Kidney (tissue), 14 donors: Measurements from ENCODE around the gene HTRA3. TPM values are rescaled to one million over a fixed set of nuclear protein-coding genes. Genes with fewer than 3 reads are reported as not detected.

Experiments
- DNase-seq, 5 donors: peaks; one replicate each; pipeline ENCODE4 v3.0.0-alpha.2; 2013 to 2020
- FAIRE-seq: peaks from 2 replicates; lab custom pipeline; 2012; peaks lifted over from hg19 to GRCh38; lab: Jason Lieb, UNC
- H3K27ac ChIP-seq, 2 donors: one replicate each; pipeline ENCODE4 v1.7.0; 2013; ENCODE audit warnings: low read depth in 2 of 2, low read length in 2 of 2, inconsistent platforms in 1 of 2
- H3K27me3 ChIP-seq: one replicate; pipeline ENCODE4 v1.7.1; 2013; ENCODE audit warnings: low read length, inconsistent platforms; ENCODE audit not compliant: control insufficient read depth, insufficient read depth
- H3K36me3 ChIP-seq, 3 donors: one replicate each; pipeline versions ENCODE4 v1.7.0 to v1.7.1; 2013; ENCODE audit warnings: low read length in 3 of 3, control low read depth in 1 of 3, inconsistent platforms in 1 of 3; ENCODE audit not compliant: insufficient read depth in 3 of 3, control insufficient read depth in 2 of 3
- H3K4me1 ChIP-seq, 3 donors: one replicate each; pipeline versions ENCODE4 v1.7.0 to v1.7.1; 2013; ENCODE audit warnings: low read length in 3 of 3, inconsistent platforms in 1 of 3, low read depth in 1 of 3; ENCODE audit not compliant: control insufficient read depth in 2 of 3, insufficient read depth in 2 of 3
- H3K4me3 ChIP-seq, 3 donors: one replicate each; pipeline versions ENCODE4 v1.7.0 to v1.8.1; 2013; ENCODE audit warnings: low read length in 3 of 3, control low read depth in 1 of 3, inconsistent platforms in 1 of 3
- H3K9ac ChIP-seq, 3 donors: one replicate each; pipeline versions ENCODE4 v1.7.0 to v1.7.1; 2013; ENCODE audit warnings: low read length in 3 of 3, control low read depth in 1 of 3, inconsistent platforms in 1 of 3
- H3K9me3 ChIP-seq, 3 donors: one replicate each; pipeline versions ENCODE4 v1.7.0 to v1.7.1; 2013; ENCODE audit warnings: low read length in 3 of 3, control low read depth in 1 of 3, inconsistent platforms in 1 of 3; ENCODE audit not compliant: control insufficient read depth in 2 of 3, insufficient read depth in 1 of 3
- CTCF ChIP-seq: IDR thresholded peaks from 3 replicates; pipeline ENCODE4 v1.5.1; 2012; ENCODE audit warnings: mild to moderate bottlenecking, moderate library complexity, borderline replicate concordance; ENCODE audit not compliant: insufficient read depth; ENCODE audit errors: extremely low read depth
- intact Hi-C: fragments of 100-400 bp; cut with DNase I; formaldehyde crosslinking; loops from one replicate; pipeline ENCODE4 v1.11.1; 2022
- polyA plus RNA-seq: library from polyadenylated mRNA; stranded (reverse); fragments of 350-450 nt; fragmentation: Illumina TruSeq; extraction: RNeasy Lipid Tissue Mini Kit (QIAGEN cat#74804); gene quantifications from one replicate; pipeline ENCODE4 v1.2.3, GENCODE V29; 2014; ENCODE audit warnings: low read depth, low replicate concordance; ENCODE audit not compliant: insufficient read depth
- total RNA-seq: library from RNA; stranded (reverse); fragmentation: NEBNext Ultra II Directional; extraction: Animal tissue kit (Norgen Biotek cat#: 25700); gene quantifications from one replicate; pipeline ENCODE4 v1.2.1, GENCODE V29; 2021
- donor health status: control.
- donor health status: control.
- donor health status: control.
- donor health status: control.
- donor health status: control.
- donor health status: DM: yes; HTN: yes; CAD: no.
- donor health status: Normal renal cell carcinoma (clear cell type).

Gene HTRA3
- total and polyA plus RNA-seq, 2 donors from 2014 or later: 1.7 to 6.5 TPM

- no peak for TF ChIP-seq CTCF
- Histone ChIP-seq H3K4me1 (peaks cover 0 to 1% (median 0%) of the 10 kb centered on the region in 3 donors), H3K27me3 (no peaks in the 10 kb centered on the region), H3K4me3 (no peak overlapping the region), H3K36me3 (no peaks in the 10 kb centered on the region), H3K9me3 (no peaks in the 10 kb centered on the region), H3K9ac (no peak overlapping the region), H3K27ac (no peak overlapping the region)
- FAIRE-seq (no peak), DNase-seq (peak in 1 of 5 donors; percentile 20)
- intact Hi-C loops: no loop called here
Observed at GRCh38 chr4:8310306-8310705, 40.8 kb downstream of the HTRA3 start.

GRCh38 chr4:8311101-8312068, 41.8 kb downstream of the HTRA3 start:
- H3K36me3 ChIP-seq: no peaks in the 10 kb centered on the region
- FAIRE-seq (no peak), DNase-seq (peak in 1 of 5 donors; percentile 22)
- H3K4me1 ChIP-seq: peaks cover 0 to 7% (median 0%) of the 10 kb centered on the region in 3 donors
- no peak for TF ChIP-seq CTCF
- no peaks in the 10 kb centered on the region for H3K9me3 ChIP-seq
- H3K4me3 ChIP-seq: no peak overlapping the region
- intact Hi-C loops: no loop called here
- H3K9ac ChIP-seq: no peak overlapping the region
- H3K27ac ChIP-seq: no peak overlapping the region
- H3K27me3 ChIP-seq: no peaks in the 10 kb centered on the region

- Histone ChIP-seq H3K27ac (no peak overlapping the region), H3K27me3 (no peaks in the 10 kb centered on the region), H3K4me3 (no peak overlapping the region), H3K36me3 (no peaks in the 10 kb centered on the region), H3K9ac (no peak overlapping the region), H3K9me3 (no peaks in the 10 kb centered on the region), H3K4me1 (peaks cover 0 to 8% (median 0%) of the 10 kb centered on the region in 3 donors)
- no peak for TF ChIP-seq CTCF
- FAIRE-seq (no peak), DNase-seq (peak in 1 of 5 donors; percentile 5)
- intact Hi-C loops: no loop called here
Observed at GRCh38 chr4:8312069-8312445, 42.5 kb downstream of the HTRA3 start.
